BLaER1 (cell line): ENCODE results near the gene DNHD1.

ENCODE experiments used
- H3K27ac ChIP-seq: shearing (Covaris generic); formaldehyde crosslinking; 2 replicates; pipeline ENCODE4 v1.8.1; 2022
- H3K27me3 ChIP-seq: shearing (Covaris generic); formaldehyde crosslinking; 2 replicates; pipeline ENCODE4 v1.8.1; 2022
- H3K36me3 ChIP-seq: shearing (Covaris generic); formaldehyde crosslinking; 2 replicates; pipeline ENCODE4 v1.8.1; 2022
- H3K4me1 ChIP-seq: shearing (Covaris generic); formaldehyde crosslinking; 2 replicates; pipeline ENCODE4 v1.8.1; 2022
- H3K4me2 ChIP-seq: shearing (Covaris generic); formaldehyde crosslinking; 2 replicates; pipeline ENCODE4 v1.8.1; 2022
- H3K4me3 ChIP-seq: shearing (Covaris generic); formaldehyde crosslinking; 2 replicates; pipeline ENCODE4 v1.8.1; 2022
- H3K9ac ChIP-seq: shearing (Covaris generic); formaldehyde crosslinking; 2 replicates; pipeline ENCODE4 v1.8.1; 2022
- H3K9me3 ChIP-seq: shearing (Covaris generic); formaldehyde crosslinking; 2 replicates; pipeline ENCODE4 v1.8.1; 2022
- H4K20me1 ChIP-seq: shearing (Covaris generic); formaldehyde crosslinking; 2 replicates; pipeline ENCODE4 v1.8.1; 2022
- Cebpa-rat ChIP-seq: shearing (Covaris generic); IDR thresholded peaks from 2 replicates; pipeline ENCODE4 v1.8.1; 2022

DNHD1 gene

GRCh38 chr11:6602096-6602940 lies 105.2 kb downstream of the DNHD1 start:
- Histone ChIP-seq H3K4me1 (peaks cover 45% of the 10 kb centered on the region), H3K27ac (peak overlapping the region; percentile 80), H3K4me2 (peak overlapping the region; percentile 96), H3K4me3 (peak overlapping the region; percentile 80), H3K36me3 (peaks cover 48% of the 10 kb centered on the region), H3K9ac (peak overlapping the region; percentile 88), H3K27me3 (no peaks in the 10 kb centered on the region), H4K20me1 (peaks cover 75% of the 10 kb centered on the region), H3K9me3 (no peaks in the 10 kb centered on the region)
- TF ChIP-seq Cebpa-rat = no peak

DNA sequence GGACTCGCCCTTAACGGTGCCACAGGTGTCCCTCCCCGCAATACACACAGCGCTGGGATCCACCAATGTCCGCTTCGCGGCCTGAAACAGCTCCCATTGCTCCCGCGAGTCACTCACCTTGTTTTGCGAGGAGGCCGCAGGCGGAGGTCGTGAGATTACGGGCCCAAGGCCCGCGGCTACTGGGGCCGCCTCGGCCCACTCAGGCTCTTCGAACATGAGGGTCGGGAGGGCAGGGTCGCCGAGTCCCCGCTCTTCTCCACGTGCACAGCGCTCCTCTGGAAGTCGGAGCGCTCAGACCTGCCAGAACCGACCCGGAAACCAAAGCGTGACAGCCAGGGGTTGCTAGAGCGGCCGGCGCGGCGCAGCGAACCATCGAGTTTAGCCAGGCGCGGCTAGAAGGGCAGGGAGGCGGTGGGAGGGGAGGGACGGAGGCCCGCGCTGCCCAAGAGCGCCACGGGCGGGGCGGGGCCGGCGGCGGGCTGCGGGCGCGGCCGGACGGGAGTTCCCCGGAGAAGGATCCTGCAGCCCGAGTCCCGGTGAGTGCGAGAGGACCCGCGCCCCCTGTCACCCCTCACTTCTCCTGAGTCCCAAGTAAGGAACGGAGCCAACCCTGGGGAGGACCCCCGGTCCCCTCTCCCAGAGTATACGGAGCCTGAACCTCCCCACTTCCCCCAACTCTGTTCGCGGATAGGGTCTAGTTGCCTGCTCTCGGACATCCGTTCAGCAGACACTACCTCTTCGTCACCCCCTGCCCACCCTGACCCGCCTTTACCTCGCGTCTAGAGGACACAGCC lies 106.4 kb downstream of the DNHD1 start, which contains the start of the genes ILK and RRP8:
ILK (plus strand) TSS at position 488 of the 794 bp plus-strand sequence. CDS start 498 bp downstream, outside the sequence.
RRP8 (minus strand) TSS at position 330 of the 794 bp plus-strand sequence; CDS start at position 216, 114 bp downstream.
- H4K20me1 ChIP-seq = peaks cover 63% of the 10 kb centered on the region
- peak within 1 kb of the TSS; percentile 80 for H3K4me3 ChIP-seq
- peaks cover 52% of the 10 kb centered on the region for H3K4me1 ChIP-seq
- H3K9me3 ChIP-seq = no peaks in the 10 kb centered on the region
- peaks cover 48% of the 10 kb centered on the region for H3K36me3 ChIP-seq
- no peaks in the 10 kb centered on the region for H3K27me3 ChIP-seq
- peak within 1 kb of the TSS; percentile 96 for H3K4me2 ChIP-seq
- H3K27ac ChIP-seq = peak within 1 kb of the TSS; percentile 80
- peak within 1 kb of the TSS; percentile 88 for H3K9ac ChIP-seq
- TF ChIP-seq Cebpa-rat = no peak

GRCh38 chr11:6604081-6604626 lies 107.1 kb downstream of the DNHD1 start:
- Histone ChIP-seq H3K27ac (peak overlapping the region; percentile 80), H3K27me3 (no peaks in the 10 kb centered on the region), H3K4me2 (peak overlapping the region; percentile 96), H3K9me3 (no peaks in the 10 kb centered on the region), H4K20me1 (peaks cover 56% of the 10 kb centered on the region), H3K36me3 (peaks cover 48% of the 10 kb centered on the region), H3K4me3 (peak overlapping the region; percentile 80), H3K9ac (peak overlapping the region; percentile 88), H3K4me1 (peaks cover 52% of the 10 kb centered on the region)
- TF ChIP-seq Cebpa-rat = no peak

DNA sequence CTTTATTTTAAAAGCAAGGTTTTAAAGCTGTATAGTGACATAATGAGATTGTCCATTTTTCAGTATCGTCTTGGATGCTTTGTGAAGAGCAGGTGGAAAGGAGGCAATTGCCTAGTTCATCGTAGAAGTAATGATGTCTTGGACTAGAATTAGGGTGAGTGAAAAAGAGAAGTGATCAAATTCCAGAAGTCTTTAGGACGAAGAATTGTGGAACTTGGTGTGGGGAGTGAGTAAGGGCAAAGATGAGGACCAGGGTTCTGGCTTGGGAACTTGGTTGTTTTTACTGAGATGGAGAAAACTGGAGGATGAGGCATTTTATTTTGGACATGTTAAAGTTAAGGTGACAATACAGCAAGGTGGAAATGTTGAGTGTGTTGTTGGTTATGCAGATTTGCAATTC lies 107.7 kb downstream of the DNHD1 start:
- Histone ChIP-seq H3K27ac (no peak overlapping the region), H3K4me2 (peak overlapping the region; percentile 96), H3K9me3 (no peaks in the 10 kb centered on the region), H3K4me1 (peaks cover 52% of the 10 kb centered on the region), H3K4me3 (peak overlapping the region; percentile 80), H3K27me3 (no peaks in the 10 kb centered on the region), H3K9ac (peak overlapping the region; percentile 88), H3K36me3 (peaks cover 48% of the 10 kb centered on the region), H4K20me1 (peaks cover 50% of the 10 kb centered on the region)
- TF ChIP-seq Cebpa-rat = no peak

GRCh38 chr11:6606471-6607189 lies 109.5 kb downstream of the DNHD1 start:
- no peaks in the 10 kb centered on the region; the same call in 1 of the 2 replicates for H3K27me3 ChIP-seq
- no peak for TF ChIP-seq Cebpa-rat
- H3K9ac ChIP-seq = peak overlapping the region; percentile 59; the same call in 1 of the 2 replicates
- peaks cover 60% of the 10 kb centered on the region for H3K4me1 ChIP-seq
- peaks cover 44% of the 10 kb centered on the region for H3K36me3 ChIP-seq
- no peak overlapping the region for H3K4me3 ChIP-seq
- H3K9me3 ChIP-seq = no peaks in the 10 kb centered on the region
- peak overlapping the region; percentile 56 for H3K27ac ChIP-seq
- peak overlapping the region; percentile 96 for H3K4me2 ChIP-seq
- peaks cover 44% of the 10 kb centered on the region for H4K20me1 ChIP-seq

DNA sequence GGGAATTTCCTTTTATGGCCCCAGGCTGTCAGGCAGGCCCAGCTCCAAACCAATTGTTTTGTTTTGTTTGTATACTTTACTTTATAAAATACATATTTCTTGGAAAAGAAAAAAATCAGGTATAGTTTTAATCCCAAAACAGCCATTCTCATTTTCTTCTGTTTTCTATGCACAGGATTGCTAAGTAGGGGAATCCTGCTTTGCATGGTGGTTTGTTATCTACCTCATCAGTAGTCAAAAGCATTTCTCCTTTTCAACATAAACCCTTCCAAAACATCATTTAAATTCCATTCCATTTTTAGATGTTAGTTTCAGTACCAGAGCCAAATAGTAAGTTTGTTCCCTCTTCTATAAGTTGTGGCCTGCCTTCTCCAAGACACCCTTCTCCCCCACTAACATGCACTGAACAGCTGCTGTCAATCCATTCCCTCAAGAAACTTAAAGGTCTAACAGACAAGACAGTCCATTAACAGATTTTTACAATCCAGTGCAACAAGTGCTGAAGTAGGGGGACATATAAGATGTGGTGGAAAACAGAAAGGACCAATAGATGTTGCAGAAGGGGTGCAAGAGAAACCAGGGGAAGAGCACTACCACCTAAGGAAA lies 110.2 kb downstream of the DNHD1 start:
- TF ChIP-seq Cebpa-rat = no peak
- H3K27ac ChIP-seq = peak overlapping the region; percentile 56
- H4K20me1 ChIP-seq = peaks cover 40% of the 10 kb centered on the region
- peak overlapping the region; percentile 96 for H3K4me2 ChIP-seq
- peaks cover 38% of the 10 kb centered on the region for H3K36me3 ChIP-seq
- no peaks in the 10 kb centered on the region; the same call in 1 of the 2 replicates for H3K27me3 ChIP-seq
- 0 out of 2 replicates have a peak overlapping the region, but pooled peaks have one; percentile 59 for H3K9ac ChIP-seq
- peaks cover 53% of the 10 kb centered on the region for H3K4me1 ChIP-seq
- H3K4me3 ChIP-seq = no peak overlapping the region
- no peaks in the 10 kb centered on the region for H3K9me3 ChIP-seq

GRCh38 chr11:6608011-6608410 lies 110.9 kb downstream of the DNHD1 start:
- Histone ChIP-seq H3K4me2 (no peak overlapping the region), H3K27ac (no peak overlapping the region), H3K4me1 (peaks cover 53% of the 10 kb centered on the region)

DNA sequence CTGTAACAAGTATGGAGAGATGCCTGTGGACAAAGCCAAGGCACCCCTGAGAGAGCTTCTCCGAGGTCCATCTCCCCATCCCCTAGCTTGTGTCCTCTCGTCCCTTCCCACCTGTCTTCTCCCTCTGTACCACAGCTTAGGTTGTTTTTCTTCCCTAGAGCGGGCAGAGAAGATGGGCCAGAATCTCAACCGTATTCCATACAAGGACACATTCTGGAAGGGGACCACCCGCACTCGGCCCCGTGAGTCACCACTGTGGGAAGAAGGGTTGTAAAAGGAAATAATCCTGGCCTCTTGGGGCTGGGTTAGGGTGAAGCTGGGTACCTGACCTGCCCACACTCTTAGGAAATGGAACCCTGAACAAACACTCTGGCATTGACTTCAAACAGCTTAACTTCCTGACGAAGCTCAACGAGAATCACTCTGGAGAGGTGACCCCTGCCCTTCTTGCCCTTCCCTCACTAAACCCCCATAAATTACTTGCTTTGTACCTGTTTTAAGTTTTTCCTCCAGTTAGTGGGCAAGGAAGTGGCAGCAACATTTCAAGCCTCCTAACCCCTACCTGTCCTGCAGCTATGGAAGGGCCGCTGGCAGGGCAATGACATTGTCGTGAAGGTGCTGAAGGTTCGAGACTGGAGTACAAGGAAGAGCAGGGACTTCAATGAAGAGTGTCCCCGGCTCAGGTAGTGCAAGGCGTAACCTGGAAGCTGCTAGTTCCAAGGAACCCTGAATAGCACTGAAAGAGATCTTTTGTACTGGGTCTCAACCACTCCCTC lies 111.8 kb downstream of the DNHD1 start:
- Histone ChIP-seq H3K4me3 (no peak overlapping the region), H3K27me3 (no peaks in the 10 kb centered on the region; the same call in 1 of the 2 replicates), H3K4me2 (no peak overlapping the region), H3K9me3 (no peaks in the 10 kb centered on the region), H3K4me1 (peaks cover 59% of the 10 kb centered on the region), H3K9ac (no peak overlapping the region), H4K20me1 (peaks cover 33% of the 10 kb centered on the region; the same call in 1 of the 2 replicates), H3K36me3 (peaks cover 39% of the 10 kb centered on the region), H3K27ac (no peak overlapping the region)
- TF ChIP-seq Cebpa-rat = no peak

More at GRCh38 chr11:6608011-6608410, 110.9 kb downstream of the DNHD1 start:
- H4K20me1 ChIP-seq = peaks cover 33% of the 10 kb centered on the region; the same call in 1 of the 2 replicates
- peaks cover 38% of the 10 kb centered on the region for H3K36me3 ChIP-seq
- no peak overlapping the region for H3K9ac ChIP-seq
- no peaks in the 10 kb centered on the region; the same call in 1 of the 2 replicates for H3K27me3 ChIP-seq
- no peaks in the 10 kb centered on the region for H3K9me3 ChIP-seq
- TF ChIP-seq Cebpa-rat = no peak
- no peak overlapping the region for H3K4me3 ChIP-seq
